ENCODE results near the gene YIF1A.
A peak's percentile ranks its signal among the peaks of the same experiment; 100 is the strongest.
"Not testable (repeated sequence)": the region's sequence is repeated elsewhere in the genome, so short reads cannot be mapped to it uniquely, and the experiment has no call there.

YIF1A gene

GRCh38 chr11:66268244-66268951 lies 20.5 kb downstream of the YIF1A start, which contains the start of gene RAB1B:
Gene RAB1B (plus strand): TSS chr11:66268639. CDS start chr11:66268680, 41 bp downstream.
- peak; percentile 100 for DNase-seq

GRCh38 chr11:66267379-66268243 lies 21.3 kb downstream of the YIF1A start:
- DNase-seq, result peak; percentile 87

DNA sequence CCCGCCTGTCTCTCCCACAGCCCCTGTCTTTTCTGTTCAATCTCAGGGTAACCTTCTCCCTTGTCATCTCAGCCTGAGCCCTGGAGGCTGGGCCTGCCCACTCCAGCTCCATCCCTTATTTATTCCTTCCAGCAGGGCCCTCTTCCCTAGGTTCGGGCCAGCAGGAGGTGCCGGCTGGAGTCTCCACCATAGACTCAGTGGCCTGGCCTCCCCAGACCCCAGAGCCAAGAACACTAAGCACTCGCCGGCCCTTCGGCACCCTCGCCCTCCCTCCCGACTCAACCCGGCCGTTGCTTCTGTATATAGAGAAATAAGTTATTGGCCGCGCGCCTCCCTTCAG lies 21.9 kb downstream of the YIF1A start:
- no peak for DNase-seq

DNA sequence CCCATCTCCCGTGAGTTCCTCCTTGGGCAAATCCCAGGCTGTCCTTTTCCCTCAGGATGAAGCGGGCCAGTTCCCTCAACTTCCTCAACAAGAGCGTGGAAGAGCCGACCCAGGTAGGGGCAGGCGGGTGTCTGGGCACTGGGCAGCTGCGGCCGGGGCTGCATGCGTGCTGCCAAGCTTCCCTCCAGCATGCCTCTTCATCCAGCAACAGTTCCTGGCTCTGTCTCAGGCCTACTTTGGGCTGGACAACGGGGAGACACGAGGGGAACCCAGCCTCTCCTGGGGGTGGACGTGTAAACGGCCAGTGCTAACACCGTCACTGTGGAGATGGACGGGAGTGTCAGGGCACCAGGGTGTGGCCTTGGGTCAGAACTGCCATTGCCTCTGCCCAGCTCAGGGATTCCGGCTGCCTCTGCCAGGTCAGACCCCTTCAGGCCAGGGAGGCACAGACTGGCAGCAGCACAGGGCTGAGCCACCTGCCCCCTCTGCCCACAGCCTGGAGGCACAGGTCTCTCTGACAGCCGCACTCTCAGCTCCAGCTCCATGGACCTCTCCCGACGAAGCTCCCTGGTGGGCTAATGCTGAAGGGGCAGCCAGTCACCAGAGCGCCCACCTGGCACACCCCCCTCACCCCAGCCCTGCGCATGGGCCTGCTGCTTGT lies 22.4 kb downstream of the YIF1A start:
- no peak for DNase-seq

- no peak for DNase-seq
Observed at GRCh38 chr11:66265531-66266377, 23.2 kb downstream of the YIF1A start.

- DNase-seq, result no peak
Observed at GRCh38 chr11:66264914-66265313, 24.0 kb downstream of the YIF1A start.

DNA sequence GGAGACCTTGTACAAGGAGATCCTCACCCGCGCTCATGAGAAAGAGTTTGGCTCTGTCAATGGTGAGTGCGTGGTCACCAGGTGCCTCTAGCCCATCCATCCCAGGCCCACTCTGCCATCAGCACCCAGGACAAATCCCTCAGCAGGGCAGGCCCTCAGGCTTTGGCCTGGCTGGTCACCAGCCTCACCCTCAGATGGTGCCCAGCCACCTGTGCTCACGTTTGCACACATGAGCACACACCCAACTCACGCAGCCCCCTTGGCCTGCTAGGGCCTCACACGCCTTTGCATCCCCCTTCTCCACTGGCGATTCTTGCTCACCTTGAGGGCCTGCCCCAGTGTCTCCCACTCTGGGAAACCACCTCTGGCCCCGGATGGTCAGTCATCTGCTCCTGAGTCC lies 24.6 kb downstream of the YIF1A start:
- no peak for DNase-seq

DNA sequence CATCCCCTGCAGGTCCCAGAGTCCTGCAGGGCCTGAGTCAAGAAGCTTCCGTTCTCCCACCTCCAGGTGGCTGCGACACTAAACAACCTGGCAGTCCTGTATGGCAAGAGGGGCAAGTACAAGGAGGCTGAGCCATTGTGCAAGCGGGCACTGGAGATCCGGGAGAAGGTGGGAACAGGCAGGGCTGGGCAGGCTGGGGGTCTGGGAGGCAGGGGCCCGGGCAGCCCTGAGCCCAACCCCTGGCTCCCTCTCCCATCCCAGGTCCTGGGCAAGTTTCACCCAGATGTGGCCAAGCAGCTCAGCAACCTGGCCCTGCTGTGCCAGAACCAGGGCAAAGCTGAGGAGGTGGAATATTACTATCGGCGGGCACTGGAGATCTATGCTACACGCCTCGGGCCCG lies 25.2 kb downstream of the YIF1A start:
- DNase-seq, result no peak

DNA sequence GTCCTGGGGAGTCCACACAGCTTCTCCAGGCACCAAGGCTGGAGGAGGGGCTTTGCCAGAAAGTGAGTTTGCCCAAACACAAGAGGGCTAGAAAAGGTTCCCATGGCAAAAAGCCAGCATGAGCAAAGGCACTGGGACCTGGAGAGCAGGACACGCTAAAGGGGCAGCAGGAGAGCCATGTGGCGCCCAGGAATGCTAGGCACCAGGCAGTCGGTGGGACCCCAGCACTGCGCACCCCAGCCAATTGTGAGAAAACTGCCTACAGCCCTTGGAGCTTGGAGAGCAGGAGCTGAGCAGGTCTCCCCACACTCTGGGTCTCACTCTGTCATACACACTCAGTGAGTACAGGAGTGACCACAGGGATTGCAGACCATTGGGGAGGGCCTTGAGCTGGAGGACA lies 25.7 kb downstream of the YIF1A start:
- DNase-seq, result no peak

DNA sequence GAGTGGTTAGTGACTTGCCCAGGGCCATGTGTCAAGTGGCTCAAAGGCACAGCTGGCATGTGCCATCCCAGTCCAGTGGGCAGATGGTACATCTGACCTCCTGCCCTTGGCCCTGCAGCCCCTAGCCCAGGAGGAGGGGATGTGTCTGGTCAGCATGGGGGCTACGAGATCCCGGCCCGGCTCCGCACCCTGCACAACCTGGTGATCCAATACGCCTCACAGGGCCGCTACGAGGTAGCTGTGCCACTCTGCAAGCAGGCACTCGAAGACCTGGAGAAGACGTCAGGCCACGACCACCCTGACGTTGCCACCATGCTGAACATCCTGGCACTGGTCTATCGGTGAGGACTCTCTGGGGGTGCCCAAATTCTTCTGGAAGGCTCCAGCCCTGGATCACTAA lies 26.2 kb downstream of the YIF1A start:
- DNase-seq, result no peak

DNA sequence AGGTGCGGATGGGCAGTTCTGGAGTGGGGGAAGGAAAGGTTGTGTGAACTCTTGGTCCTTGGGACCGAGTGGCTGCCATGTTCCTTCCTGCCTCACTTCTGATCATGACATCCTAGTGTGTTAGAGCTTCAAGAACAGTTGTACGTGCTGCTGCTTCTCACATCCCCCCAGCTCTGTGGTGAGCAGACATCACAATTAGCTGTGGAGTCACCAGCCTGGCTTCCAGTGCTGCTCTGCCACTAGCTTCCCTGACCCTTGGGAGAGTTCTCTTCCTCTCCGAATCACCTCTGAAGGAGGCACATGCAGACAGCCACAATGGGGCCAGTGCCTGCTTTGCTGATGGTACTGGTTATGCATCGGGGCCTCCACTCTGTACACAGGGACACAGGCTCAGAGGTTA lies 26.8 kb downstream of the YIF1A start:
- no peak for DNase-seq

- DNase-seq, result no peak
Observed at GRCh38 chr11:66261578-66261977, 27.4 kb downstream of the YIF1A start.

- DNase-seq, result no peak
Observed at GRCh38 chr11:66259956-66260355, 29.0 kb downstream of the YIF1A start.

DNA sequence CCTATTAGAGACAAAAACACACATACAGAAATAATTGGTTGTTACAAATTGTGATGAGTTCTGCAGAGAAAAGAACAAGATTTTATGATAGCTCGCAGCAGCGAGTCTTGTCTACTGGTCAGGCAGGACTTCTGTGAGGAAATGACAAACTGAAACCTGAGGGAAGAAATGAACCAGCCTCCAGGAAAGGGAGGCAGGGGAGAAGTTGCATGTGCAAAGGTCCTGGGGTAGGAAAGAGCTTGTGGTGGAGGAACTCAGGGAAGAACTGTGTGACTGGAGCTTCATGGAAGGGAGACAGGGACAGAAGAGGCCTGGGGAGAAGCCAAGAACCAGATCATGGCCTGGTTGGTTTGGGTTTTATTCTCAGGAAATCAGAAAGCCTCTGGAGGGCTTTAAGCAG lies 29.7 kb downstream of the YIF1A start:
- DNase-seq, result no peak

GRCh38 chr11:66258473-66258893 lies 30.5 kb downstream of the YIF1A start:
- no peak for DNase-seq

GRCh38 chr11:66253081-66253480 lies 35.9 kb downstream of the YIF1A start:
- DNase-seq, result not testable (repeated sequence)

- no peak for DNase-seq
Observed at GRCh38 chr11:66251809-66252208, 37.1 kb downstream of the YIF1A start.

- no peak for DNase-seq
Observed at GRCh38 chr11:66248903-66249302, 40.0 kb downstream of the YIF1A start.

GRCh38 chr11:66247801-66248200 lies 41.1 kb downstream of the YIF1A start:
- DNase-seq, result no peak

GRCh38 chr11:66247295-66247694 lies 41.6 kb downstream of the YIF1A start:
- no peak for DNase-seq

GRCh38 chr11:66243782-66244535 lies 45.0 kb downstream of the YIF1A start:
- DNase-seq, result no peak
